ENCODE results near the gene TCERG1. TPM values are rescaled to one million over a fixed set of nuclear protein-coding genes. Genes with fewer than 3 reads are reported as not detected.

The TCERG1 gene
- total and polyA plus RNA-seq, 2 donors, result 25.3 to 145 TPM

DNA sequence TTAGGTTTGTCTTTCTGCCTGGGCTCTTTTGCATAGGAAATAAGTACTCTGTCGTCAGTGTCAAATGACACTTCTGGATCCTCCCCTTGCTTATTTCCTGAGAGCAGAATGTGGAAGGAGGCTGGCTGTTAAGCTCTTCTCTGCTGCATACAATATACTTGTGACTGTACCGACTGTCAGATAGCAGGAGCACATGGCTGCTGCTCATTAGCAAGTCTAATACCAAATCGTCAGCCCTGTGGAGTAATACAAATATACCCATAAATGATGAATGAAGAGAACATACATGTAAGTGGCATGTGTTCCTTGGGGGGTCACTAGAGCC, 69.0 kb downstream of the TCERG1 start, which contains the start of gene GPR151:
GPR151 (minus strand) TSS at position 40 of the 325 bp plus-strand sequence. CDS start 77 bp downstream, outside the sequence.
- no peak for DNase-seq (ENCODE audit: extremely low spot score)
- H3K27ac ChIP-seq (ENCODE audit: low read depth), result no peak within 1 kb of the TSS
- no peaks in the 10 kb centered on the region for H3K4me1 ChIP-seq (ENCODE audit: insufficient read depth)
- H3K36me3 ChIP-seq (ENCODE audit: insufficient read depth), result no peaks in the 10 kb centered on the region
- 21% methylated on average over 3 of the region's 3 CpGs for WGBS
- H3K4me3 ChIP-seq (ENCODE audit: low read depth, low read length), result no peak within 1 kb of the TSS

DNA sequence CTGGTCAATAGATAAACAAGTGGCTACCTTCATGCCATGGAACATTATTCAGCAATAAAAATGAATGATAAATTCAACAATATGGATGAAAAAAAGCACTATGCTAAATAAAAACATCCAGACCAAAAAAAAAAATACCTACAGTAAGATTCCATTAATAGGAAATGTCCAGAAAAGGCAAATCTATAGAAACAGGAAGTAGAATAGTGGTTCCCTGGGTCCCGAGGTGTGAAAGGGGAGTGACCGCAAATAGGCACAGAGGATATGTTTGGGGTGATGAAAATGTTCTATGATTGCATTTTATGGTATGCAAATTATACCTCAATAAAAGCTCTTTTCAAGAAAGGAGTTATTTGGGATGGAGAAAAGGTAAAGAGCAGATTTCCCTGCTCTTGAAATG, 72.4 kb downstream of the TCERG1 start:
- 68% methylated on average over 2 of the region's 2 CpGs for WGBS
- H3K36me3 ChIP-seq (ENCODE audit: insufficient read depth), result no peaks in the 10 kb centered on the region
- DNase-seq (ENCODE audit: extremely low spot score), result no peak
- no peak overlapping the region for H3K27ac ChIP-seq (ENCODE audit: low read depth)
- H3K4me3 ChIP-seq (ENCODE audit: low read depth, low read length), result no peak overlapping the region
- H3K4me1 ChIP-seq (ENCODE audit: insufficient read depth), result no peaks in the 10 kb centered on the region

DNA sequence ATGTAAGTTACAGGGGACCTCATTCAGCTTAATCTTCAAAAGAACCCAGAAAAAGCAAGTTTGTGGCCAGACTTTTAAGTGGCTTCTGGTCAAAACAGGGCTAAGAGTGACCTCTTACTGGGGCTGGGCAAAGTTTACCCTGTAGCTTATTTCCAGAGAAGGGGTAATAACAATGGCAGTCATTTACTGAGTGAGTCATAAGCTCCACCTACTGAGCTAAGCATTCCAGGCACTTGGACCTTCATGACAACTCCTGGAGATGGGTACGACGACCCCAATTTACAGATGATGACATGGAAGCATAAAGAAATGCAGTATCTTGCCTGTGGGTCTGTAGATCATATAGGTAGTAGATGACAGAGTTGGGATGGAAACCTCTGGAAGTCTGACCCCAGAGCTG, 73.6 kb downstream of the TCERG1 start:
- no peak for DNase-seq (ENCODE audit: extremely low spot score)
- Histone ChIP-seq H3K36me3 (ENCODE audit: insufficient read depth) (no peaks in the 10 kb centered on the region), H3K27ac (ENCODE audit: low read depth) (no peak overlapping the region), H3K4me1 (ENCODE audit: insufficient read depth) (no peaks in the 10 kb centered on the region), H3K4me3 (ENCODE audit: low read depth, low read length) (no peak overlapping the region)
- 76% methylated on average over 2 of the region's 2 CpGs for WGBS

DNA sequence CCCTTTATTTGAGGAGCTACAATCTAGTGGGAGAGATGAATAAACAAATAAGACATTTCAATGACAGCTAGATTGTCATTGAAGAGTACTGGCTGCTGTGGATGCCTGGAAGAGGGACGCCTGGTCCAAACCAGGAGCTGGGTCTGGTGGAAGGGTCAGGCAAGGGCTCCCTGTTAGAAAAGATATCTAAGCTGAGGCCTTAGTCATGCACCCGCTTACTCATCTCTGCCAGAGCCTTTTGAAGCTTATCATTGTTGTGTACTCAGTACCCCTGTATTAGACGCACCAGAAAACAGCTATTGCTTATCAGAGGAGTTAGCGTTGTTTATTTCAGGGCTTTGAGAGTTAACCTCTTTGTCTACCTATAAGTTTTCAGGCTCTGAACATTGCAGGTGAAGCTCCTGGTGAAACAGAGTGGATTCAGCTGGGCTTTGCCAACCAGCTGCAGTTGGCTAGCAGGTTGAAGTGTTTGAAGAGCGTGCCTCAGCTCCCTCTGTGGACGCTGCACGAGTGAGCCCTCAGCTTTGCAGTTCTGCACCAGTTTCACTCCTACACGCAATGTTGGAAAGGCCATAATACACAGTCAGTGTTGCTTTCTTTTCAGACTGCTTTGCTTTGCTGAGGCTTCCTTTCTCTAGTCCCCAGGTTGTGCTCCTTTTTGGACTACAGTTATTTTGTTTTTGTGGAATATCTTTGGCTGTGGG, 74.4 kb downstream of the TCERG1 start:
- WGBS, result 46% methylated on average over 8 of the region's 8 CpGs

DNA sequence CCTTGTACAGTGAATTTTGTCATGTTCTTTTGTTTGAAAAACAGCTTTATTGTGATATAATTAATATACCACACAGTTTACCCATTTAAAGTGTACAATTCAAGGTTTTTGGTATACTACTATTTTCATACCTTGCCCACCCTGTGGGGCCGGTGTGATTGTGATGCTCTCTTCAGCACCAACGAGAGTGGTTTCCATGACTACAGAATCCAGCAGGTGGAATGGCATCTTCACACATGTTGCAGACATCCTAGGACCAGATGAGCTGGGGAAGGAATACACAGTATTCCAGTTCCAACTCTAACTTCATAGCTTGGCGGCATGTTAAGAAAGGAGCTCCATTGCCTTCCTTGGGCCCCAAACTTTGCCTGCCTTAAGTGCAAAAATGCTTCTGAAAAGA, 76.6 kb downstream of the TCERG1 start:
- Histone ChIP-seq H3K4me1 (ENCODE audit: insufficient read depth) (no peaks in the 10 kb centered on the region), H3K27ac (ENCODE audit: low read depth) (no peak overlapping the region), H3K4me3 (ENCODE audit: low read depth, low read length) (no peak overlapping the region), H3K36me3 (ENCODE audit: insufficient read depth) (no peaks in the 10 kb centered on the region)
- no peak for DNase-seq (ENCODE audit: extremely low spot score)
- WGBS, result 79% methylated on average over 3 of the region's 3 CpGs

More for the DNA sequence above, 74.4 kb downstream of the TCERG1 start:
- no peak overlapping the region for H3K27ac ChIP-seq (ENCODE audit: low read depth)
- H3K4me3 ChIP-seq (ENCODE audit: low read depth, low read length), result no peak overlapping the region
- no peak for DNase-seq (ENCODE audit: extremely low spot score)
- H3K36me3 ChIP-seq (ENCODE audit: insufficient read depth), result no peaks in the 10 kb centered on the region
- H3K4me1 ChIP-seq (ENCODE audit: insufficient read depth), result no peaks in the 10 kb centered on the region

DNA sequence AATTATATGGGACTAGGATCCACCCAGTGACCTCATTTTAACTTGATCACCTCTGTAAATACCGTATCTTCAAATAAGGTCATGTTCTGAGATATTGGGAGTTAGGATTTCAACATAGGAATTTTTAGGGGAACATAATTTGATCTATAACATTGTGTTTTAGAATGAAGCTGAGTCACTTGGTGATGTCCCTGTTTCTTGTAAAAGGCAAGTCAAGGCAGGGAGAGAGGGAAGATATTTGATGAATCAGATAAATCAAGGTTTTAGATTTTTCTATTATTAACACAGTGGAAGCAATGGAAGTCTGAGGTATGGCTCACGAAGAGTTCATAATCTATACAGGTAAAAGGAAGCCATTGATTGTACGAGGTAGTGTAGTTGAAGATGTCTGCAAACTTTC, 80.7 kb downstream of the TCERG1 start:
- H3K36me3 ChIP-seq (ENCODE audit: insufficient read depth), result no peaks in the 10 kb centered on the region
- 67% methylated on average over 3 of the region's 3 CpGs for WGBS

DNA sequence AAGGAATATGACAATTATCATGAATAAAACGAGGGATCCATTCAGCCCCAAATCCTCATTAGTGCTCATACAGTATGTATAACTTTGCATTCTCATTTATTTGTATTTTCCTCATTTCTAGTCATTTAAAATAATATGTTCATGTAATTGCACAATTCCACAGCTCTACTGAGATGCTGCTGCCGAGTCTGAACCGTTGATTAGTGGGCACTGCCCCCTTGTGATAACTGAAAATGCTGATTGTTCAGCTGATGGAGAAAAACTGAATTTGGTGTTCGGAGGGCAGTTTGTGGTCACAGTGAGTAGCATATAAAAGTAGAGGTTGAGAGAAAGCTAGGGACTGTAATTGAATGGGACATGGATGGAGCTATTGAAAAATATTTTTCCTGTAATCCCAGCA, 81.1 kb downstream of the TCERG1 start:
- H3K27ac ChIP-seq (ENCODE audit: low read depth), result no peak overlapping the region
- no peaks in the 10 kb centered on the region for H3K36me3 ChIP-seq (ENCODE audit: insufficient read depth)
- DNase-seq (ENCODE audit: extremely low spot score), result no peak
- WGBS, result 68% methylated on average over 4 of the region's 4 CpGs
- no peaks in the 10 kb centered on the region for H3K4me1 ChIP-seq (ENCODE audit: insufficient read depth)
- H3K4me3 ChIP-seq (ENCODE audit: low read depth, low read length), result no peak overlapping the region

More for the DNA sequence above, 80.7 kb downstream of the TCERG1 start:
- no peaks in the 10 kb centered on the region for H3K4me1 ChIP-seq (ENCODE audit: insufficient read depth)
- DNase-seq (ENCODE audit: extremely low spot score), result no peak
- H3K27ac ChIP-seq (ENCODE audit: low read depth), result no peak overlapping the region
- H3K4me3 ChIP-seq (ENCODE audit: low read depth, low read length), result no peak overlapping the region

DNA sequence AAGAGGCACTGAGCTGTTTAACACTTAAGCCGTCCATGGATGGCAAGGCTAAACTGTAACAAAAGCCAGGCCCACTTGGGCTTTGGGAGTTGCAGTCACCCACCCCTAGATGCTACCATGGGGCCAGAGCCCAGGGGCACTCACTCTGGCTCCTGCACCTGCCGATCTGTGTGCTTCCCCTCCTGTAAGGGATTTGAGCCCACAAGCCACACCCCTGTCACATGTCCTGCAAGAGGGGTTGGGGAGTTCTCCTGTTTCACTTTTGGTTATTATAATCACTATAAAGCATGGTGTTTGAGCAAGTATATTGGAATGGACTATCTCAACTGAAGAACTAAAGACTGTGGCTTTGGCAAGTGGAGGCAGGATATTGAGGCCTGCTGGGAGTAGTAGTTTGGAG, 82.9 kb downstream of the TCERG1 start:
- 66% methylated on average over 2 of the region's 2 CpGs for WGBS
- Histone ChIP-seq H3K27ac (ENCODE audit: low read depth) (no peak overlapping the region), H3K4me3 (ENCODE audit: low read depth, low read length) (no peak overlapping the region), H3K36me3 (ENCODE audit: insufficient read depth) (no peaks in the 10 kb centered on the region), H3K4me1 (ENCODE audit: insufficient read depth) (no peaks in the 10 kb centered on the region)
- no peak for DNase-seq (ENCODE audit: extremely low spot score)

DNA sequence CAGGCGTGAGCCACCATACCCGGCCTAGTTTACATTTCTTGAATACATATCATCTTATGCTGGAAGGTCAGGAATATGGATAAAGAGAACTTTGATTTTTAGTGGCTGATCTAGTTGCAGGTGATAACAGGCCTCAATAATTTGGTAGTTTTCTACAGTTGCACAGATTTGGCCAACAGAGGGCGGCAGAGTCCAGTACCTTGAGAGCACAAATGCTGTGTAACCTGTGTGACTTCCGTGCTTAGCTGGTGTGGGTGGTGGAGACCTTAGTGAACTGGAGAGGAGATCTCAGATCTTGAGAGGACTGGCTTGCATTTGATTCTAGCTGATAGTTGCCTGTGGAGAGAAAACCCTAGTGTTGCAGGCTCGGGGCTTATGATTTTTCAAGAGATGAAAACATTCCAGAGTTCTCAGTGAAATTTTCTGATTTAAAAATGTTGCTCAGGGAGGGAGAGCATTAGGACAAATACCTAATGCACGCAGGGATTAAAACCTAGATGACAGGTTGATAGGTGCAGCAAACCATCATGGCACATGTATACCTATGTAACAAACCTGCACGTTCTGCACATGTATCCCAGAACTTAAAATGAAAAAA, 86.2 kb downstream of the TCERG1 start:
- Histone ChIP-seq H3K4me1 (ENCODE audit: insufficient read depth) (no peaks in the 10 kb centered on the region), H3K36me3 (ENCODE audit: insufficient read depth) (no peaks in the 10 kb centered on the region), H3K27ac (ENCODE audit: low read depth) (no peak overlapping the region), H3K4me3 (ENCODE audit: low read depth, low read length) (no peak overlapping the region)
- whole genome bisulfite sequencing, result 37% methylated on average over 7 of the region's 7 CpGs
- DNase-seq (ENCODE audit: extremely low spot score), result no peak

DNA sequence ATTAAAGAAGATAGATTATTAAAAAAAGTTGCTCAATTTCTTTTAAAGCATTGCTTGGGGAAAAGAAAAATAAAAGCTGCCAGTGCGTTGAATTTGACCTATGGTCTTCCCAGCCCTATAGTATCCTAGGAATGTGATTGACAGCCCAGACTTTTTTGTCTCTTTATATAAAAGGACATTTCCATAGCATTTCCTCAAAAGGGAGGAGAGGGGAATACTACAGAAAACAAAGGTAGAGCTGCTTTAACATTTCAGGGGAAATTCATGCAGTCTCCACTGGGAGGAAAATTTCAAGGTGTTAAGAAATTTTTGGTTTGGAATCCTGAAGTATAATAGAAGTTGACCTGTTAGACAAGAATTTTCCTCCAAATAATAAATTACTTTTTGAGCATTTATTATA, 86.7 kb downstream of the TCERG1 start:
- H3K36me3 ChIP-seq (ENCODE audit: insufficient read depth), result no peaks in the 10 kb centered on the region
- 0% methylated on average over 1 of the region's 1 CpG for WGBS
- no peak for DNase-seq (ENCODE audit: extremely low spot score)
- H3K4me3 ChIP-seq (ENCODE audit: low read depth, low read length), result no peak overlapping the region
- no peaks in the 10 kb centered on the region for H3K4me1 ChIP-seq (ENCODE audit: insufficient read depth)
- no peak overlapping the region for H3K27ac ChIP-seq (ENCODE audit: low read depth)

DNA sequence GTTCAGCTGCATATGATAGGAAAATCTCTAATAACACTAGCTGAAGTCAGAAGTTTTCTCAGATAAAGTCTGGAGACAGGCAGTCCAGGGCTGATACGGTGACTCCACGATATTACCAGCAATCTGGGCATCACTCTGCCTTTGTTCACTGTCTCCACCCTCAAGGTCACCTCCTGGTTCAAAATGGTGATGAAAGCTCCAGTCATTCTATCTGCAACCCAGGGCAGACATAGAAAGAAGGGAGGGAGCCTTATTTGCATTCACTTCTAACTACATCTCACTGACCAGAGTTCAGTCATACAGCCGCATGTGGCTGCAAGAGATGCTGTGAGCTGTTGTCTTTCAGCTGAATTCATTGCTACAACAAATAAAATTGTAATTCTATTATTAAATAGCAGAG, 91.3 kb downstream of the TCERG1 start:
- 66% methylated on average over 3 of the region's 3 CpGs for WGBS
- Histone ChIP-seq H3K4me3 (ENCODE audit: low read depth, low read length) (no peak overlapping the region), H3K4me1 (ENCODE audit: insufficient read depth) (no peaks in the 10 kb centered on the region), H3K27ac (ENCODE audit: low read depth) (no peak overlapping the region), H3K36me3 (ENCODE audit: insufficient read depth) (no peaks in the 10 kb centered on the region)
- DNase-seq (ENCODE audit: extremely low spot score), result no peak

DNA sequence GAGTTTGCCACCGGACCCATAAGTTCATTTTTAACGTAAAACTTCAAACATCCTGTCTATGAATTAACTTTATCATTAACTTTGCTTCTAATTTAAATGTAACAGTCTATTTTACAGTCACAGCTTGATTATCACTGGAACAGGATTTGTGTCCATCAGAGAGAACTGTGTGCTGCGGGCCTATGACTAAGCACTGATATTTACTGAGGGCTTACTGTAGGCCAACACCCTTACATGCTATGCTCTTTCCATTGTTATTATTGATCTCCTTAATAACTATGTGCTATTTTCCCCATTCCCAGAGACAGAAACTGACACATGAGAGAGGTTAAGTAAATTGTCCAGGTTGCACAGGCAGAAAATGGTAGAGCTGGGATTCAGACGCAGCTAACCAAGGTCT, 92.8 kb downstream of the TCERG1 start:
- no peaks in the 10 kb centered on the region for H3K36me3 ChIP-seq (ENCODE audit: insufficient read depth)
- WGBS, result 90% methylated on average over 4 of the region's 4 CpGs
- H3K4me3 ChIP-seq (ENCODE audit: low read depth, low read length), result no peak overlapping the region
- H3K4me1 ChIP-seq (ENCODE audit: insufficient read depth), result no peaks in the 10 kb centered on the region
- no peak overlapping the region for H3K27ac ChIP-seq (ENCODE audit: low read depth)
- DNase-seq (ENCODE audit: extremely low spot score), result no peak

DNA sequence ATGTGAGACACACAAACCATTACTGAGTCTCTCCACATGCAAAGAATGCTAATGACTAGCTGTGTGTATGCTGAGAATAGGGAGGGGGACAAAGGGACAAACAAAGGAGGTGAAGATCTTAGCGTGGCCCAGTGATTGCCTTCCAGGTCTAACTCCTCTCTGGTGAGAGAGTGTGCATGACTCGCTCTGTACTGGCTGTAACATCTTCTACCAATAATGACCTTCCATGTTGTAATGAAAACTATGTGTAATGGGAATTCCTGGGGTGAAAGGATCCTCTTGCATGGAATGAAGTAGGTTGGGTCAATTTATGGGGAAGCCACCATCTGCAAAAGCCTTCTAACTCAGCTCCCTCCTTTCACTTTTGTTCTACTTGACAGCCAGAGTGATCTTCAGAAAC, 93.3 kb downstream of the TCERG1 start:
- Histone ChIP-seq H3K27ac (ENCODE audit: low read depth) (no peak overlapping the region), H3K36me3 (ENCODE audit: insufficient read depth) (no peaks in the 10 kb centered on the region), H3K4me1 (ENCODE audit: insufficient read depth) (no peaks in the 10 kb centered on the region), H3K4me3 (ENCODE audit: low read depth, low read length) (no peak overlapping the region)
- WGBS, result 76% methylated on average over 2 of the region's 2 CpGs
- DNase-seq (ENCODE audit: extremely low spot score), result no peak

DNA sequence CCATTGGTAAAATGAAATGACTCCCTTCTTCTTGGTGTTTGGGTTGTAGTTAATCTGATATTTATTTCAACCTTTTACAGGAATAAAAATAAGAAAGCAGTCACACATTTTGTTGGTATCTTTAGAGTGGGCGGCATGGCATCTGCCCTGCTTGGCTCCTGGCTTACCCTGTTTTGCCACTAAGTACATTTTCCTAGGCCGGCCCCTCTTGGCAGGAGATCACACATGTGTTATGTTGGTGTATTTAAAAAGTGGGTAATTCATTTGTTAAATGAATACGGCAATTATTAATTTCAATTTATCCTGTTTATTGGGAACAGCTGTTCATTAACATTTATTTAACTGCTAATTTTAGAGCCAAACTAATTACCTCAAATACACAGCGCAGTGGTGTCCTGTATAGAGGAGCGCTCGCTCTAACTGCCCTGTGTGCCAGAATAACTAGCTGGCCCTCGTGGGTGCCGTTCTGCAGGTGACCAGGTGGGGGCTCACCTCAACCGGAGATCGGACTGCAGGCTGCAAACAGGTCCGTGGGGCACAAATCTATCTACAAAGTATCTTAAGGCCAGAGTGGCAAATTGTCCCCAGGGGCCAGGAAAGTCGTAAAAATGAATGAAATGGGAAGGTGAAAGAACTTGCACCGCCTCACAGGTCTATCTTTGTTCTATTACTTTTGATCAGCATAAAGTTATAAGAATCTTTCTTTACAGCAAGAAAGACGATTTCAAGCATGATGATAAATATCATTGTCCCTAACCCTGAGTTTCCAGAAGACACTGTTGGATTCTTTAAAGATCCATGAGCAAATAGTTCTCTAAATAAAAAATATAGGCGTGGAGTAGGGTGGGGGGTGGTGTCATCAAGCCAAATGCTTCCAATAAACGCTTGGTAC, 95.1 kb downstream of the TCERG1 start:
- DNase-seq (ENCODE audit: extremely low spot score), result peak; percentile 14
- 27% methylated on average over 16 of the region's 16 CpGs for WGBS
- no peaks in the 10 kb centered on the region for H3K4me1 ChIP-seq (ENCODE audit: insufficient read depth)
- H3K36me3 ChIP-seq (ENCODE audit: insufficient read depth), result no peaks in the 10 kb centered on the region
- no peak overlapping the region for H3K27ac ChIP-seq (ENCODE audit: low read depth)
- no peak overlapping the region for H3K4me3 ChIP-seq (ENCODE audit: low read depth, low read length)
